Activated naive CD4-positive, alpha-beta T cell treated with anti-CD3 and anti-CD28 coated beads, Interleukin-2, amount 10 ng/mL, durations not matched to agents 7 days and 5 days (primary cell): ENCODE results near the gene MYMX.

Experiments
- CTCF ChIA-PET: fragments of 350-600 bp; sonication (Branson Sonifier 250); formaldehyde crosslinking; loops from one replicate; lab custom pipeline; 2021; ENCODE audit warnings: antibody characterized with exemption; lab: Charles Lee
- DNase-seq: peaks from one replicate; pipeline ENCODE4 v3.0.0-alpha.2; 2020
- H3K27ac Mint-ChIP-seq: one replicate; pipeline ENCODE4 v1.8.0; 2021; ENCODE audit warnings: mild to moderate bottlenecking, moderate library complexity, mixed read lengths
- H3K27me3 Mint-ChIP-seq: one replicate; pipeline ENCODE4 v1.8.0; 2021; ENCODE audit warnings: mild to moderate bottlenecking, mixed read lengths
- H3K36me3 Mint-ChIP-seq: one replicate; pipeline ENCODE4 v1.8.0; 2021; ENCODE audit warnings: mixed read lengths
- H3K4me1 Mint-ChIP-seq: one replicate; pipeline ENCODE4 v1.8.0; 2021; ENCODE audit warnings: mixed read lengths
- H3K4me3 Mint-ChIP-seq: one replicate; pipeline ENCODE4 v1.8.0; 2021; ENCODE audit warnings: mild to moderate bottlenecking, moderate library complexity, mixed read lengths
- H3K9me3 Mint-ChIP-seq: one replicate; pipeline ENCODE4 v1.8.0; 2021; ENCODE audit warnings: mixed read lengths

Gene MYMX

GRCh38 chr6:44216677-44217331 is at the start of gene MYMX:
Gene MYMX, plus strand, starts transcription at chr6:44216926. Its CDS starts 546 bp downstream, at chr6:44217472.
- Mint-ChIP-seq H3K9me3 (no peaks in the 10 kb centered on the region), H3K27me3 (peaks cover 56% of the 10 kb centered on the region), H3K27ac (no peak within 1 kb of the TSS), H3K4me1 (peaks cover 25% of the 10 kb centered on the region), H3K4me3 (no peak within 1 kb of the TSS), H3K36me3 (no peaks in the 10 kb centered on the region)
- no peak for DNase-seq
- CTCF ChIA-PET, result interaction anchor here (0.8 kb wide), 1 partner anchor 48 kb away, joined by 3 read pairs; no protein-coding TSS in a partner anchor

- H3K4me3 Mint-ChIP-seq, result no peak overlapping the region
- peaks cover 79% of the 10 kb centered on the region for H3K27me3 Mint-ChIP-seq
- peaks cover 4% of the 10 kb centered on the region for H3K4me1 Mint-ChIP-seq
- no peak overlapping the region for H3K27ac Mint-ChIP-seq
- H3K9me3 Mint-ChIP-seq, result no peaks in the 10 kb centered on the region
- CTCF ChIA-PET, result interaction anchor here (1.2 kb wide), 1 partner anchor 101 kb away, joined by 3 read pairs; no protein-coding TSS in a partner anchor
- no peaks in the 10 kb centered on the region for H3K36me3 Mint-ChIP-seq
- DNase-seq, result no peak
Observed at GRCh38 chr6:44167567-44167966, 49.2 kb upstream of the MYMX start.

DNA sequence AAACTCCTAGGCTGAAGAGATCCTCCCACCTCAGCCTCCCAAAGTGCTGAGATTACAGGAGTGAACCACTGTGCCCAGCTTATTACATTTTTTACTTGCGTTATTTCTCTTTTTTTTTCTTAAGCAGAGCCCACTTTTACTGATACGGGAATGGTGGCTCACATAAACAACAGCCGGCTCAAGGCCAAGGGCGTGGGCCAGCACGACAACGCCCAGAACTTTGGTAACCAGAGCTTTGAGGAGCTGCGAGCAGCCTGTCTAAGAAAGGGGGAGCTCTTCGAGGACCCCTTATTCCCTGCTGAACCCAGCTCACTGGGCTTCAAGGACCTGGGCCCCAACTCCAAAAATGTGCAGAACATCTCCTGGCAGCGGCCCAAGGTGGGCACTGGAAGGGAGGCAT is 47.6 kb upstream of the MYMX start:
- Mint-ChIP-seq H3K4me3 (no peak overlapping the region), H3K27me3 (peaks cover 72% of the 10 kb centered on the region), H3K4me1 (peaks cover 4% of the 10 kb centered on the region), H3K9me3 (no peaks in the 10 kb centered on the region), H3K36me3 (no peaks in the 10 kb centered on the region), H3K27ac (no peak overlapping the region)
- CTCF ChIA-PET, result interaction anchor here (0.5 to 1.2 kb wide), 4 partner anchors 68 to 168 kb away, joined by 3 to 5 read pairs (median 3); no protein-coding TSS in a partner anchor
- DNase-seq, result no peak

GRCh38 chr6:44169886-44170570 is 46.7 kb upstream of the MYMX start:
- H3K4me3 Mint-ChIP-seq, result no peak overlapping the region
- H3K4me1 Mint-ChIP-seq, result peaks cover 4% of the 10 kb centered on the region
- DNase-seq, result no peak
- H3K9me3 Mint-ChIP-seq, result no peaks in the 10 kb centered on the region
- no peaks in the 10 kb centered on the region for H3K36me3 Mint-ChIP-seq
- H3K27me3 Mint-ChIP-seq, result peaks cover 71% of the 10 kb centered on the region
- H3K27ac Mint-ChIP-seq, result no peak overlapping the region
- CTCF ChIA-PET, result interaction anchor here (0.5 to 1.2 kb wide), 4 partner anchors 9 to 125 kb away, joined by 3 to 5 read pairs (median 4); no protein-coding TSS in a partner anchor

- no peaks in the 10 kb centered on the region for H3K9me3 Mint-ChIP-seq
- DNase-seq, result no peak
- H3K4me3 Mint-ChIP-seq, result no peak overlapping the region
- no peaks in the 10 kb centered on the region for H3K36me3 Mint-ChIP-seq
- CTCF ChIA-PET, result interaction anchor here (0.8 to 2.6 kb wide), 19 partner anchors 11 to 525 kb away, joined by 3 to 32 read pairs (median 7); partner anchors contain the start of gene HSP90AB1
- no peak overlapping the region for H3K27ac Mint-ChIP-seq
- H3K4me1 Mint-ChIP-seq, result peaks cover 9% of the 10 kb centered on the region
- H3K27me3 Mint-ChIP-seq, result peaks cover 66% of the 10 kb centered on the region
Observed at GRCh38 chr6:44171899-44172546, 44.7 kb upstream of the MYMX start.

DNA sequence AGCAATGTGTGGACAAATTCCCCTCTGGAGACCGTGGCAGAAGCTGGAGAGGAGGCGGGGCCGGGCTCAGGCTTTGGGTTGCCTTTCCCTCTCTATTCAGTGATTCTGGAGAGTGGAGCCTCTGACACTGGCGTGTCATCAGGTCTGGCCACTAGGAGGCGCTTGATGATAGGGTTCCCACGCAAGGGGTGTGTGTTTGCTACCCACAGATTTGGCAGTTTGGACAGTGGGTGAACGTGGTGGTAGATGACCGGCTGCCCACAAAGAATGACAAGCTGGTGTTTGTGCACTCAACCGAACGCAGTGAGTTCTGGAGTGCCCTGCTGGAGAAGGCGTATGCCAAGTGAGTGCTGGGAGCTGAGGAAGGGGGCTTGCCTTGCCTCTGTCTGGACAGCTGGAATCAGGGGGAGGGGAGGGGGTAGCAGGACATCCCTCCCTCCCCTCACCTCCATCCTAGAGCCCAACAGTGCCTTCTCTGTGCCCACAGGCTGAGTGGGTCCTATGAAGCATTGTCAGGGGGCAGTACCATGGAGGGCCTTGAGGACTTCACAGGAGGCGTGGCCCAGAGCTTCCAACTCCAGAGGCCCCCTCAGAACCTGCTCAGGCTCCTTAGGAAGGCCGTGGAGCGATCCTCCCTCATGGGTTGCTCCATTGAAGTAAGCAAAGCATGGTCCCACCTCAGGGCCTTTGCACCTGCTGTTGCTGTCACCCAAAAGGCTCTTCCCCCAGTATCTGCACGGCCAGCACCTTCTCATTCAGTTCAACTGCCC is 43.8 kb upstream of the MYMX start:
- H3K4me3 Mint-ChIP-seq, result no peak overlapping the region
- H3K9me3 Mint-ChIP-seq, result no peaks in the 10 kb centered on the region
- no peaks in the 10 kb centered on the region for H3K36me3 Mint-ChIP-seq
- CTCF ChIA-PET, result interaction anchor here (0.6 to 2.6 kb wide), 24 partner anchors 11 to 425 kb away, joined by 3 to 32 read pairs (median 4); partner anchors contain the start of gene HSP90AB1
- H3K27ac Mint-ChIP-seq, result no peak overlapping the region
- H3K4me1 Mint-ChIP-seq, result peaks cover 14% of the 10 kb centered on the region
- peak; percentile 87 for DNase-seq
- peaks cover 68% of the 10 kb centered on the region for H3K27me3 Mint-ChIP-seq

- Mint-ChIP-seq H3K27me3 (peaks cover 55% of the 10 kb centered on the region), H3K9me3 (no peaks in the 10 kb centered on the region), H3K4me1 (peaks cover 14% of the 10 kb centered on the region), H3K36me3 (no peaks in the 10 kb centered on the region), H3K27ac (no peak overlapping the region), H3K4me3 (no peak overlapping the region)
- no peak for DNase-seq
- CTCF ChIA-PET, result interaction anchor here (1.2 to 1.7 kb wide), 4 partner anchors 10 to 78 kb away, joined by 3 to 4 read pairs (median 3); no protein-coding TSS in a partner anchor
Observed at GRCh38 chr6:44176130-44176761, 40.5 kb upstream of the MYMX start.

- peak; percentile 38 for DNase-seq
- no peak overlapping the region for H3K27ac Mint-ChIP-seq
- no peaks in the 10 kb centered on the region for H3K36me3 Mint-ChIP-seq
- CTCF ChIA-PET, result interaction anchor here (0.9 to 1.7 kb wide), 5 partner anchors 9 to 80 kb away, joined by 3 to 4 read pairs (median 3); no protein-coding TSS in a partner anchor
- no peak overlapping the region for H3K4me3 Mint-ChIP-seq
- H3K4me1 Mint-ChIP-seq, result peaks cover 14% of the 10 kb centered on the region
- H3K27me3 Mint-ChIP-seq, result peaks cover 48% of the 10 kb centered on the region
- no peaks in the 10 kb centered on the region for H3K9me3 Mint-ChIP-seq
Observed at GRCh38 chr6:44176762-44177509, 39.8 kb upstream of the MYMX start.

GRCh38 chr6:44177691-44178423 is 38.9 kb upstream of the MYMX start:
- CTCF ChIA-PET, result interaction anchor here (0.9 to 1.7 kb wide), 3 partner anchors 41 to 81 kb away, joined by 3 to 4 read pairs (median 4); no protein-coding TSS in a partner anchor
- DNase-seq, result no peak
- Mint-ChIP-seq H3K27me3 (peaks cover 42% of the 10 kb centered on the region), H3K9me3 (no peaks in the 10 kb centered on the region), H3K4me1 (peaks cover 14% of the 10 kb centered on the region), H3K4me3 (no peak overlapping the region), H3K36me3 (no peaks in the 10 kb centered on the region), H3K27ac (no peak overlapping the region)

DNA sequence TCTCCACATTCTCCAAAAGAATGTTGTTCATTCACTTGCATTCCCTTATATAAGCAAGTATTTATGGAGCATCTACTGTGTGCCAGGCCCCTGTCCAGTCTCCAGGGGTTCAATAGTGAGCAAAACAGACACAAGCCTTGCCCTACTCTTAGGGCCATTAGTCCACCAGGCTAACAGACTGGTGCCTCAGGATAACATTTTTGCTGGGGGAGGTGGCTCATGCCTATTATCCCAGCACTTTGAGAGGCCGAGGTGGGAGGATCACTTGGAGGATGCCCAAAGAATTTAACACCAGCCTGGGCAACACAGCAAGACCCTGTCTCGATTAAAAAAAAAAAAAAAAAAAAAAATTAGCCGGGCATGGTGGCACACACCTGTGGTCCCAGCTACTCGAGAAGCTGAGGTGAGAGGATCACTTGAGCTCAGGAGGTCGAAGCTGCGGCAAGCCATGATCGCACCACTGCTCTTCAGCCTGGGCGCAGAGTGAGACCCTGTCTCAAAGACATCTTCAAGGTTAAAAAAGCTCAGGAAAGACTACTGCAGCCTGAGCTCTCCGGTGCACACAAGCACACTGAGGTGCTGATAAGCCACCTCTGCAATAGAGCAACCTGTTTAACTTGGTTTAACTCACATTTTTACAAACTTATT is 38.2 kb upstream of the MYMX start:
- Mint-ChIP-seq H3K9me3 (no peaks in the 10 kb centered on the region), H3K4me3 (no peak overlapping the region), H3K27ac (no peak overlapping the region), H3K27me3 (peaks cover 44% of the 10 kb centered on the region), H3K4me1 (peaks cover 14% of the 10 kb centered on the region), H3K36me3 (no peaks in the 10 kb centered on the region)
- no peak for DNase-seq
- CTCF ChIA-PET, result interaction anchor here (1.7 kb wide), 1 partner anchor 59 kb away, joined by 4 read pairs; no protein-coding TSS in a partner anchor

DNA sequence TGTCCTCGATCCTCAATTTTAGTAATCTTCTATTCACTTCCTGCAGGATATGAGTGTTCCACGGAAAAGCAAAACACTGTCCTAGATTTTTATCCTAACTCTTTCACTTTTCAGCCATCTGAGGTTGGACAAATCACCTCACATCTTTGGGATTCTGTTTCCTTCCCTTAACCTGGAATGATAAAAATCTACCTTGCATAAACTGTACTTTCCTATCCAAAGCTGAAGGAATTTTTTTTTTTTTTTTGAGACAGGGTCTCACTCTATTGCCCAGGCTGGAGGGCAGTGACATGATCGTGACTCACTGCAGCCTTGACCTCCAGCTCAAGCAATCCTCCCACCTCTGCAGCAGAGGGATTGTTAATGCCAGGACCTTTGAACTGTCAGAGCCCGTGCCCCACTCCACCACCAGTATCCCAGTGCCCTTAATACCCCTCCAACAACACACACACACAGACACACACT is 37.6 kb upstream of the MYMX start:
- no peaks in the 10 kb centered on the region for H3K9me3 Mint-ChIP-seq
- no peak overlapping the region for H3K27ac Mint-ChIP-seq
- no peaks in the 10 kb centered on the region for H3K36me3 Mint-ChIP-seq
- no peak for DNase-seq
- peaks cover 14% of the 10 kb centered on the region for H3K4me1 Mint-ChIP-seq
- H3K4me3 Mint-ChIP-seq, result no peak overlapping the region
- CTCF ChIA-PET, result no interaction called here
- H3K27me3 Mint-ChIP-seq, result peaks cover 49% of the 10 kb centered on the region
